Measurements from ENCODE around the gene TMEM72.

DNA sequence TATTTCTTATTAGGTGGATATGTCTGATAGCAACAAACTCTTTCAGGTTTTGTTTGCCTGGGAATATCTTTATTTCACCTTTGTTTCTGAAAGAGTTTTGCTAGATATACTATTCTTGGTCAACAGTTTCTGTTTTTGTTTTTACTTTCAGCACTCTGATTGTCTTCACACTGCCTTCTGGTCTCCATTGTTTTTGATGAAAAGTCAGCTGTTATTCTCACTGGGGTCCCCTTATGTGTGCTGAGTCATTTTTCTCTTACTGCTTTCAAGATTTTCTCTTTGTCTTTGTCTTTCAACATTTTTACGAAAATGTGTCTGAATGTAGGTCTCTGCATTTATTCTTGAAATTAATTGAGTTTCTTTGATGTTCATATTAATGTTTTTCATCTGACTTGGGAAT lies 33.2 kb downstream of the TMEM72 start:
- TF ChIP-seq, protein P1, sequence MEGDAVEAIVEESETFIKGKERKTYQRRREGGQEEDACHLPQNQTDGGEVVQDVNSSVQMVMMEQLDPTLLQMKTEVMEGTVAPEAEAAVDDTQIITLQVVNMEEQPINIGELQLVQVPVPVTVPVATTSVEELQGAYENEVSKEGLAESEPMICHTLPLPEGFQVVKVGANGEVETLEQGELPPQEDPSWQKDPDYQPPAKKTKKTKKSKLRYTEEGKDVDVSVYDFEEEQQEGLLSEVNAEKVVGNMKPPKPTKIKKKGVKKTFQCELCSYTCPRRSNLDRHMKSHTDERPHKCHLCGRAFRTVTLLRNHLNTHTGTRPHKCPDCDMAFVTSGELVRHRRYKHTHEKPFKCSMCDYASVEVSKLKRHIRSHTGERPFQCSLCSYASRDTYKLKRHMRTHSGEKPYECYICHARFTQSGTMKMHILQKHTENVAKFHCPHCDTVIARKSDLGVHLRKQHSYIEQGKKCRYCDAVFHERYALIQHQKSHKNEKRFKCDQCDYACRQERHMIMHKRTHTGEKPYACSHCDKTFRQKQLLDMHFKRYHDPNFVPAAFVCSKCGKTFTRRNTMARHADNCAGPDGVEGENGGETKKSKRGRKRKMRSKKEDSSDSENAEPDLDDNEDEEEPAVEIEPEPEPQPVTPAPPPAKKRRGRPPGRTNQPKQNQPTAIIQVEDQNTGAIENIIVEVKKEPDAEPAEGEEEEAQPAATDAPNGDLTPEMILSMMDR (IDR thresholded peaks at IDR 0.05), result no peak
- TF ChIP-seq POLR2A (IDR thresholded peaks at IDR 0.05), result no peak
- no peak for TF ChIP-seq POLR2AphosphoS5 (IDR thresholded peaks at IDR 0.05)
